Raji (cell line): Measurements from ENCODE around the gene TIMP2.

ENCODE experiments used
- POLR2A ChIP-seq: IDR thresholded peaks from 2 replicates; pipeline ENCODE4 v1.6.1; 2011; ENCODE audit warnings: low read depth, low read length, control low read depth; ENCODE audit not compliant: insufficient read depth

TIMP2 gene

DNA sequence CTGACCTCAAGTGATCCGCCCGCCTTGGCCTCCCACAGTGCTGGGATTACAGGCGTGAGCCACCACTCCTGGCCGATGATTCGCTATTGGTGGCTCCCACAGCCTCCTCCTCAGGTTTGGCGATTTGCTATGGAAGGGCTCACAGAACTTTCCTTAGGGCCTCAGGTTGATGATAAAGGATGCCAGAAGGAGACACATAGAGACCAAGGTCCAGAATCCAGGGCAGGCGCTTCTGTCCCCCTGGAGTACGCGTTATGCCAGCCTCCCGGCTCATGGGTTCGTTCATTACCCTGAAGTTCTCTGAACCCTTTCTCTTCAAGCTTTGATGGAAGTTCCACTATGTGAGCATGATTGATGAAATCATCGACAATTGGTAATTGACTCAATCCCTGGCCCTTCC, 34.6 kb upstream of the TIMP2 start:
- TF ChIP-seq POLR2A, result no peak

- no peak for TF ChIP-seq POLR2A
Observed at GRCh38 chr17:78958641-78959127, 33.5 kb upstream of the TIMP2 start.

- no peak for TF ChIP-seq POLR2A
Observed at GRCh38 chr17:78957128-78957527, 31.9 kb upstream of the TIMP2 start.

DNA sequence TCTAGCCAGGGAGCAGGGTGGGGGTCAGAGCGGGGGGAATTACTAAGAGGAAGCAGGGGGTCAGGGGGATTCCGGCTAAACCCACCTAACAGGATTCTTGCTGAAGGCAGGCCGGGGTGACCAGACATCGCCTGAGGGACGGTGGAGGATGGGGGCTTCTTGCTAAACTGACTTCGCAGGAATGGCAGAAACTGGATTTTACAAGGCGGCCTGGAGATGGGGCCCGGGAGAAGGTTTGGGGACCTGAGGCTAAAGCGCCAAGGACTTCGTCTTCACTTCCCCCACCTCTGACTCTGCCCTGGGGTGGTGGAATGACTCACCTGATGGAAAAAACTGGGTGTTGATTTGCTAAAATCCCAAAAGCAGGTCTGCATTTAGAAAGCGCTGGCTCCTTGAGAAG, 31.1 kb upstream of the TIMP2 start:
- no peak for TF ChIP-seq POLR2A

GRCh38 chr17:78954684-78955083, 29.5 kb upstream of the TIMP2 start:
- no peak for TF ChIP-seq POLR2A

GRCh38 chr17:78953356-78954350, 28.5 kb upstream of the TIMP2 start:
- no peak for TF ChIP-seq POLR2A

- TF ChIP-seq POLR2A, result no peak
Observed at GRCh38 chr17:78952706-78953105, 27.5 kb upstream of the TIMP2 start.

DNA sequence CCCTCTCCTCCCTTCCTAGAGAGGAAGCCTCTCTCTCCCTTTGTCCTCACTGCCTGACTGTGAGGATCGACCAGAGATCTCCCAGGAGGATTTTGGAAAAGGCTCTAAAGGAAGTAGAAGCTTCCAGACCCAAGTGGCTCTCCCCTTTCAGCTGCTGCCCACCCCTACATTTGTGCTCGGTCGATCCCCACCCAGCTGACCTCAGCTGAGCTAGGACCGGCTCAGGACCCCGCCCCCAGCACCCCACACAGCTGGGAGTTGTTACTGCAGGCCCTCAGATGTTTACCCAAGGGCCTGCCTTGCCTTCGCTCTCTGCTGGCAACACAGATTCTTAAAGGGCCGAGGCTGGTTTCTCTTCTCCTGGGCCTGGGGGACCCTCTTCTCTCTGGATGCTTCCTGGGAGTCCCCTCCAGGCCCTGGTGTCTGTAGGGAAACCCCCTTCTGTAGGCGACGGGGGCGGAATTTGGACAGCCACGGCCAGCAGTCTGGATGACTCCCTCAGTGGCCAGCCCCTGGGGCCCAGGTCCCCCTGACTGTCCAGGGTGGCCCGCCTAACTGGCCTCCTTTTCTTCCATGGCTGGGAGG, 26.9 kb upstream of the TIMP2 start:
- no peak for TF ChIP-seq POLR2A

DNA sequence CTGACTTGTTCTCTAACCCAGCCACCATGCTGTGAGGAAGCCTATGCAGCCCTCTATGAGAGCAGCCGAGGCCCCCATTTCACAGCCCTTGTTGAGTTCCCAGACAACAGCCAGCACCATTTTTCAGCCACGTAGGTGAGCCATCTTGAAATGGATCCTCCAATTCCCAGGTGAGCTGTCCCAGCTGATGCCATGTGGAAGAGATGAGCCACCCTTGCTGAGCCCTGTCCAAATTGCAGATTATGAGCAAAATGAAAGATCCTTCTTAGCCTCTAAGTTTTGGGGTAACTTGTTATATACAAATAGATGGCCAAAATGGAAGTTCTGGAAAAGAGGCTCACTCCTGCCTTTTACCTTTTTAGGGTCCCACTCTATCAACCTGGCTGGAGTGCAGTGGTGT, 25.7 kb upstream of the TIMP2 start:
- no peak for TF ChIP-seq POLR2A

DNA sequence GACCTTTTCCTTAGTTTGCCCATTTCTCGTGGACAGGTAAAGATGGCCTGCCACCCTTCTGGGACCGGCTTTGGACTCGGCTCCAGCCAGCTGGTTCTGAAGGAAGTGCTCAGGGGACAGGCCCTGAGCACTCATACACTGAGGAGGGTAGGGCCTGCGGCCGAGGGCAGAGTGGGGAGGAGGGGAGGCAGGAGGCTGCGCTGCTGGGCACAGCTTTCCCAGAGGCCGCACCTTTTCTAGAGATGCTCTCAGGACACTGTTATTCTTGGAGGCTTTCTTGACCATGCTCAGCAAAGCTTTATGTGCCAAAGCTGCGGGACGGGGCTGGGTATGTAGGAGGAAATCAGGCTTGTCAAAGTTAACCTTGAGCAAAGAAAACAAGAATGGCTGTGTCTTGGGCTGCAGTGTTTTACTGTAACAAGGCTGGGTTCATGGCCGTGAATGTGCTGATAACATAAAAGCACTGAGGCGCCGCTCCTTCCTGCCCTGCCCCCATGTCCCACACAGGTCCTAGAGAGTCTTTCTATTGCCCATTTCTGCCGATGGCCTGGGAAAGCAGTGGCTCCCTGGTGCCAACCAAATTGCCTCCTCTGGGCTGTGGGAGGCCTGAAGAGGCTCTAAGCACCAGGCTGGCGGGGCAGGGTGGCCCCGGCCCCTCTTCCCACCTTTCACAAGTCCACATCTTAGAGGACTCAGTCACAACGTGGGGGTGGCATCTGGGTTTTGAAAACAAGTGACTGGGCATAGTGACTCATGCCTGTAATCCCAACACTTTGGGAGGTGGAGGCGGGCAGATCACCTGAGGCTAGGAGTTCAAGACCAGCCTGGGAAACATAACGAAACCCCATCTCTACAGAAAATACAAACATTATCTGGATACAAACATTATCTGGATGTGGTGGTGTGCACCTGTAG, 22.3 kb upstream of the TIMP2 start:
- TF ChIP-seq POLR2A, result no peak

GRCh38 chr17:78946631-78947030, 21.4 kb upstream of the TIMP2 start:
- TF ChIP-seq POLR2A, result no peak

- no peak for TF ChIP-seq POLR2A
Observed at GRCh38 chr17:78946131-78946530, 20.9 kb upstream of the TIMP2 start.

- TF ChIP-seq POLR2A, result no peak
Observed at GRCh38 chr17:78944956-78945355, 19.8 kb upstream of the TIMP2 start.

GRCh38 chr17:78944026-78944425, 18.8 kb upstream of the TIMP2 start:
- no peak for TF ChIP-seq POLR2A

GRCh38 chr17:78940708-78941107, 15.5 kb upstream of the TIMP2 start:
- TF ChIP-seq POLR2A, result no peak
